NCI-H82 treated with DMSO at 0.1 percent for 48 hours (cell line): ENCODE data around the gene KDF1.
"Not testable (repeated sequence)": the region's sequence is repeated elsewhere in the genome, so short reads cannot be mapped to it uniquely, and the experiment has no call there.

Experiments
- DNase-seq: peaks from one replicate; lab custom pipeline; 2025; ENCODE audit not compliant: unreplicated experiment; lab: John Stamatoyannopoulos, UW

KDF1 gene

GRCh38 chr1:26994020-26994786 is 33.9 kb upstream of the KDF1 start:
- DNase-seq, result no peak

- DNase-seq, result peak; percentile 66
Observed at GRCh38 chr1:26993237-26994019, 33.2 kb upstream of the KDF1 start, which contains the start of gene TRNP1. Gene TRNP1, plus strand, starts transcription at chr1:26993692. Its CDS starts 95 bp downstream, at chr1:26993787.

GRCh38 chr1:26991310-26992116 is 31.2 kb upstream of the KDF1 start:
- DNase-seq, result peak; percentile 75

- not testable (repeated sequence) for DNase-seq
Observed at GRCh38 chr1:26989403-26990109, 29.3 kb upstream of the KDF1 start.

- no peak for DNase-seq
Observed at GRCh38 chr1:26986658-26987057, 26.4 kb upstream of the KDF1 start.

GRCh38 chr1:26984291-26984690 is 24.0 kb upstream of the KDF1 start:
- no peak for DNase-seq

- no peak for DNase-seq
Observed at GRCh38 chr1:26983863-26984262, 23.6 kb upstream of the KDF1 start.

GRCh38 chr1:26981146-26981846 is 21.0 kb upstream of the KDF1 start:
- peak; percentile 99 for DNase-seq

- DNase-seq, result no peak
Observed at GRCh38 chr1:26978901-26979300, 18.6 kb upstream of the KDF1 start.

GRCh38 chr1:26976621-26977510 is 16.6 kb upstream of the KDF1 start:
- no peak for DNase-seq

- no peak for DNase-seq
Observed at GRCh38 chr1:26972821-26973220, 12.6 kb upstream of the KDF1 start.

- DNase-seq, result no peak
Observed at GRCh38 chr1:26972390-26972789, 12.1 kb upstream of the KDF1 start.

- DNase-seq, result no peak
Observed at GRCh38 chr1:26971590-26971989, 11.3 kb upstream of the KDF1 start.

- DNase-seq, result no peak
Observed at GRCh38 chr1:26970810-26971209, 10.5 kb upstream of the KDF1 start.

GRCh38 chr1:26965628-26966027 is 5.4 kb upstream of the KDF1 start:
- no peak for DNase-seq

GRCh38 chr1:26965213-26965612 is 4.9 kb upstream of the KDF1 start:
- no peak for DNase-seq

- DNase-seq, result no peak
Observed at GRCh38 chr1:26961826-26962225, 1.6 kb upstream of the KDF1 start.

GRCh38 chr1:26960625-26960966 is 328 bp upstream of the KDF1 start:
- no peak for DNase-seq

GRCh38 chr1:26959270-26959669 is 998 bp downstream of the KDF1 start:
- no peak for DNase-seq
